Astrocyte (in vitro differentiated cells and primary cell): ENCODE measurements around the gene TAS2R50.

Source experiments
- EZH2 ChIP-seq: IDR thresholded peaks from 2 replicates; pipeline ENCODE4 v1.6.1; 2012; ENCODE audit warnings: mild to moderate bottlenecking, low read length, inconsistent platforms; ENCODE audit not compliant: insufficient read depth
- TF ChIP-seq, protein P1 (sequence below): IDR thresholded peaks from 2 replicates; pipeline ENCODE4 v1.5.1; 2011; ENCODE audit warnings: low read depth, mild to moderate bottlenecking, inconsistent platforms, low read length, moderate library complexity; ENCODE audit not compliant: insufficient read depth

DNA sequence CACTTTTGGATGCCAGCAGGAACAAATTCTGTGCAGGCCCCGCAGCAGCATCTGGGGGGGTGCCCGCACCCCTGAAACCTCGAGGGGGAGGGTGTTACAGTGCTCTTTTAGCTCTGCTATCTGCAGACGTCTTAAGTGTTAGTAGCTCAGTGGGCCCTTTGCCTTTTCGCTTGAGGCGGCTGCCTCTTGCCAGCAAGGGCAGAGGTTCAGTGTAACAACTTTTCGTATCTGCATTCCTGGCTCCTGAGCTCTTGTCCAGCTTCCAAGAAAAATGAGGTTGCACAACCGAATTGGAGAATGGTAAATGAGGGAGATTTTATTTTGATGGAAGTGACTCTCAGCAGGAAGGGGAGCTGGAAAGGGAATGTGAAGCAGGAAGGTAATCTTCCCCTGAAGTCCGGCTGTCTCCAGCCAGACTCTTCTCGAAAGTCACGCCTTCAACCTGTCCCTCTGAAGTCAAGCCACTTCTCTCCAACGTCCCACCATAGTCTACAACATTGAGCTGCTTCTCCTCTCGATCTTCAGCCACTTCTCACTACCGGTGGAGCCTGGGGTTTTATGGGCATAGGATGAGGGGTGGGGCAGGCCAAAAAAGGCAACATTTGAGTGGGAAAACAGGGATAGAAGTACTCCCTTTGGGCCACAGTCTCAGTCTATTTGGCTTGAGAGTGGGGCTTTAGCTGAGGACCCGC, 17.8 kb downstream of the TAS2R50 start:
- TF ChIP-seq, protein P1, sequence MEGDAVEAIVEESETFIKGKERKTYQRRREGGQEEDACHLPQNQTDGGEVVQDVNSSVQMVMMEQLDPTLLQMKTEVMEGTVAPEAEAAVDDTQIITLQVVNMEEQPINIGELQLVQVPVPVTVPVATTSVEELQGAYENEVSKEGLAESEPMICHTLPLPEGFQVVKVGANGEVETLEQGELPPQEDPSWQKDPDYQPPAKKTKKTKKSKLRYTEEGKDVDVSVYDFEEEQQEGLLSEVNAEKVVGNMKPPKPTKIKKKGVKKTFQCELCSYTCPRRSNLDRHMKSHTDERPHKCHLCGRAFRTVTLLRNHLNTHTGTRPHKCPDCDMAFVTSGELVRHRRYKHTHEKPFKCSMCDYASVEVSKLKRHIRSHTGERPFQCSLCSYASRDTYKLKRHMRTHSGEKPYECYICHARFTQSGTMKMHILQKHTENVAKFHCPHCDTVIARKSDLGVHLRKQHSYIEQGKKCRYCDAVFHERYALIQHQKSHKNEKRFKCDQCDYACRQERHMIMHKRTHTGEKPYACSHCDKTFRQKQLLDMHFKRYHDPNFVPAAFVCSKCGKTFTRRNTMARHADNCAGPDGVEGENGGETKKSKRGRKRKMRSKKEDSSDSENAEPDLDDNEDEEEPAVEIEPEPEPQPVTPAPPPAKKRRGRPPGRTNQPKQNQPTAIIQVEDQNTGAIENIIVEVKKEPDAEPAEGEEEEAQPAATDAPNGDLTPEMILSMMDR: no peak
- TF ChIP-seq EZH2: no peak
